ENCODE data around the gene CXCR2. TPM values are rescaled to one million over a fixed set of nuclear protein-coding genes. Genes with fewer than 3 reads are reported as not detected.

CXCR2 gene
- total RNA-seq, 1 donor from 2014 or later: 0.07 TPM

- peaks cover 52% of the 10 kb centered on the region for H3K27me3 Mint-ChIP-seq (ENCODE audit: low read depth, unreplicated experiment)
- no peak for FAIRE-seq
- no peaks in the 10 kb centered on the region for H3K4me1 ChIP-seq (ENCODE audit: insufficient read depth, low read length)
Observed at GRCh38 chr2:218089259-218089658, 36.6 kb upstream of the CXCR2 start.

GRCh38 chr2:218091746-218092145 is 34.1 kb upstream of the CXCR2 start:
- TF ChIP-seq CTCF (IDR thresholded peaks at IDR 0.05; ENCODE audit: insufficient read depth, low read depth, low read length) (no peak), EZH2 (IDR thresholded peaks at IDR 0.05; ENCODE audit: insufficient read depth, low read length) (no peak)
- Histone ChIP-seq H3K79me2 (ENCODE audit: insufficient read depth, low read length) (no peaks in the 10 kb centered on the region), H3K9me3 (ENCODE audit: insufficient read depth, low read depth, low read length) (peaks cover under 1% of the 10 kb centered on the region), H2AFZ (ENCODE audit: low read depth, low read length) (no peak overlapping the region), H3K36me3 (ENCODE audit: insufficient read depth, low read length) (no peaks in the 10 kb centered on the region), H3K4me2 (ENCODE audit: low read length) (no peak overlapping the region), H3K4me1 (ENCODE audit: insufficient read depth, low read length) (no peaks in the 10 kb centered on the region), H3K27ac (ENCODE audit: low read depth, low read length) (no peak overlapping the region), H3K4me3 (ENCODE audit: insufficient read depth, low read depth, low read length) (no peak overlapping the region), H3K9ac (ENCODE audit: low read length) (no peak overlapping the region), H3K27me3 (ENCODE audit: insufficient read depth, low read length) (peaks cover 12% of the 10 kb centered on the region), H4K20me1 (ENCODE audit: insufficient read depth, low read length) (no peaks in the 10 kb centered on the region)
- DNase-seq (ENCODE audit: low read depth): no peak
- no peak for FAIRE-seq
- Mint-ChIP-seq H3K27me3 (ENCODE audit: low read depth, unreplicated experiment) (peaks cover 47% of the 10 kb centered on the region), H3K9me3 (ENCODE audit: unreplicated experiment) (peaks cover 15% of the 10 kb centered on the region), H3K27ac (ENCODE audit: unreplicated experiment) (no peak overlapping the region), H3K4me3 (ENCODE audit: unreplicated experiment) (no peak overlapping the region), H3K36me3 (ENCODE audit: low read depth, unreplicated experiment) (peaks cover 1% of the 10 kb centered on the region), H3K4me1 (ENCODE audit: low read depth, unreplicated experiment) (no peaks in the 10 kb centered on the region)

More at GRCh38 chr2:218089259-218089658, 36.6 kb upstream of the CXCR2 start:
- peaks cover 14% of the 10 kb centered on the region for H3K27me3 ChIP-seq (ENCODE audit: insufficient read depth, low read length)
- Mint-ChIP-seq H3K9me3 (ENCODE audit: unreplicated experiment) (peaks cover 23% of the 10 kb centered on the region), H3K36me3 (ENCODE audit: low read depth, unreplicated experiment) (peaks cover 1% of the 10 kb centered on the region), H3K4me3 (ENCODE audit: unreplicated experiment) (no peak overlapping the region), H3K4me1 (ENCODE audit: low read depth, unreplicated experiment) (no peaks in the 10 kb centered on the region), H3K27ac (ENCODE audit: unreplicated experiment) (no peak overlapping the region)
- H3K9ac ChIP-seq (ENCODE audit: low read length): no peak overlapping the region
- peaks cover 6% of the 10 kb centered on the region for H3K9me3 ChIP-seq (ENCODE audit: insufficient read depth, low read depth, low read length)
- H3K4me3 ChIP-seq (ENCODE audit: insufficient read depth, low read depth, low read length): no peak overlapping the region
- H3K27ac ChIP-seq (ENCODE audit: low read depth, low read length): no peak overlapping the region
- no peak overlapping the region for H3K4me2 ChIP-seq (ENCODE audit: low read length)
- no peaks in the 10 kb centered on the region for H4K20me1 ChIP-seq (ENCODE audit: insufficient read depth, low read length)
- no peak overlapping the region for H2AFZ ChIP-seq (ENCODE audit: low read depth, low read length)
- H3K36me3 ChIP-seq (ENCODE audit: insufficient read depth, low read length): no peaks in the 10 kb centered on the region
- TF ChIP-seq CTCF (IDR thresholded peaks at IDR 0.05; ENCODE audit: insufficient read depth, low read depth, low read length) (no peak), EZH2 (IDR thresholded peaks at IDR 0.05; ENCODE audit: insufficient read depth, low read length) (no peak)
- DNase-seq (ENCODE audit: low read depth): no peak
- H3K79me2 ChIP-seq (ENCODE audit: insufficient read depth, low read length): no peaks in the 10 kb centered on the region

- Histone ChIP-seq H3K27me3 (ENCODE audit: insufficient read depth, low read length) (peaks cover 20% of the 10 kb centered on the region), H3K4me2 (ENCODE audit: low read length) (no peak overlapping the region), H3K79me2 (ENCODE audit: insufficient read depth, low read length) (no peaks in the 10 kb centered on the region), H2AFZ (ENCODE audit: low read depth, low read length) (no peak overlapping the region), H3K4me1 (ENCODE audit: insufficient read depth, low read length) (no peaks in the 10 kb centered on the region), H3K36me3 (ENCODE audit: insufficient read depth, low read length) (no peaks in the 10 kb centered on the region), H3K9me3 (ENCODE audit: insufficient read depth, low read depth, low read length) (no peaks in the 10 kb centered on the region), H3K27ac (ENCODE audit: low read depth, low read length) (no peak overlapping the region), H3K4me3 (ENCODE audit: insufficient read depth, low read depth, low read length) (no peak overlapping the region), H3K9ac (ENCODE audit: low read length) (no peak overlapping the region), H4K20me1 (ENCODE audit: insufficient read depth, low read length) (no peaks in the 10 kb centered on the region)
- Mint-ChIP-seq H3K4me3 (ENCODE audit: unreplicated experiment) (no peak overlapping the region), H3K36me3 (ENCODE audit: low read depth, unreplicated experiment) (no peaks in the 10 kb centered on the region), H3K9me3 (ENCODE audit: unreplicated experiment) (peaks cover 12% of the 10 kb centered on the region), H3K27me3 (ENCODE audit: low read depth, unreplicated experiment) (peaks cover 45% of the 10 kb centered on the region), H3K27ac (ENCODE audit: unreplicated experiment) (no peak overlapping the region), H3K4me1 (ENCODE audit: low read depth, unreplicated experiment) (no peaks in the 10 kb centered on the region)
- DNase-seq (ENCODE audit: low read depth) (no peak), FAIRE-seq (no peak)
- no peak for TF ChIP-seq EZH2 (IDR thresholded peaks at IDR 0.05; ENCODE audit: insufficient read depth, low read length)
- TF ChIP-seq CTCF (IDR thresholded peaks at IDR 0.05; ENCODE audit: insufficient read depth, low read depth, low read length): no peak
Observed at GRCh38 chr2:218093879-218094278, 31.9 kb upstream of the CXCR2 start.

All from astrocyte (in vitro differentiated cells and primary cell).